ENCODE measurements around the gene B4GALT3.
A peak's percentile ranks its signal among the peaks of the same experiment; 100 is the strongest.

The B4GALT3 gene

GRCh38 chr1:161185732-161186311 lies 8.5 kb upstream of the B4GALT3 start:
- DNase-seq = no peak

- no peak for DNase-seq
Measured at GRCh38 chr1:161185282-161185682, 8.0 kb upstream of the B4GALT3 start.

DNA sequence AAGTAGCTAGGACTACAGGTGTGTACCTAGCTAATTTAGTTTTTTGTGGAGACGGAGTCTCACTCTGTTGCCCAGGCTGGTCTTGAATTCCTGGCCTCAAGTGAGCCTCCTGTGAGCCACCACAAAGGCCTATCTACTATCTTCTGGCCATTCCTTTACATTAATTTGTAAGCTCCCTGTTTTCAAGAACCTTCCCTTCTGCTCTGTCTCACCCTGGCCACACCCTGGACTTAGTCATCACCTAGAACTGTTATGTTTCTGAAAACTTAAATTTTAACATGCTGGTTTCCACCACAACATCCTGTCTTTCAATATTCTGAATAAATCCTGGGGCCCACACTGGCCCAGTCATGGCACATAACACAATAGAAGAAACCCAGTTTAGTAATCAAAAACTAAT lies 4.9 kb upstream of the B4GALT3 start:
- DNase-seq = no peak

GRCh38 chr1:161180639-161181038 lies 3.3 kb upstream of the B4GALT3 start:
- DNase-seq = no peak

- no peak for DNase-seq
Measured at GRCh38 chr1:161179698-161180097, 2.4 kb upstream of the B4GALT3 start.

GRCh38 chr1:161177936-161178244 lies 583 bp upstream of the B4GALT3 start:
- DNase-seq = no peak

GRCh38 chr1:161176468-161177111 lies 717 bp downstream of the B4GALT3 start:
- DNase-seq = peak; percentile 45

- no peak for DNase-seq
Measured at GRCh38 chr1:161175771-161176453, 1.4 kb downstream of the B4GALT3 start.

- DNase-seq = no peak
Measured at GRCh38 chr1:161174911-161175310, 2.4 kb downstream of the B4GALT3 start.

DNA sequence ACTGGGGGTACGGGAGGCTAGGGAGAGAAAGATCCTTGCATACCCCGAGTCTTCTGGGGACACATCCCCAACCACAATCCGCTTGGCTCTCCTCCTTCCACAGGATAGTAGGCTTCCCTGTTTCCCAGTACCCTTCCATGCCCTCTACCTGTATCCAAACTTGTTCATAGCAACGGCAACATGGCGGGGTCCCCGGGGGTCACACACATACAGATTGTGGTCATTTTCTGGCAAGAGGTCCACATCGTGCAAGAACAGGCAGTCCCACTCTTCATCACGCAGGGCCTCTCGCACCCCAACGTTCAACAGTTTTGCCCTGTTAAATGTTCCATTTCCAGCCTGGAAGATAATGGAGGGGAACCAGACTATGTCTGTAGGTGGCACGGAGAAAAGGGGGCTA lies 3.6 kb downstream of the B4GALT3 start:
- DNase-seq = no peak

GRCh38 chr1:161172776-161173376 lies 4.4 kb downstream of the B4GALT3 start:
- no peak for DNase-seq

- DNase-seq = no peak
Measured at GRCh38 chr1:161172349-161172748, 5.0 kb downstream of the B4GALT3 start.

- no peak for DNase-seq
Measured at GRCh38 chr1:161171696-161172095, 5.6 kb downstream of the B4GALT3 start.

GRCh38 chr1:161171191-161171590 lies 6.1 kb downstream of the B4GALT3 start:
- DNase-seq = no peak

DNA sequence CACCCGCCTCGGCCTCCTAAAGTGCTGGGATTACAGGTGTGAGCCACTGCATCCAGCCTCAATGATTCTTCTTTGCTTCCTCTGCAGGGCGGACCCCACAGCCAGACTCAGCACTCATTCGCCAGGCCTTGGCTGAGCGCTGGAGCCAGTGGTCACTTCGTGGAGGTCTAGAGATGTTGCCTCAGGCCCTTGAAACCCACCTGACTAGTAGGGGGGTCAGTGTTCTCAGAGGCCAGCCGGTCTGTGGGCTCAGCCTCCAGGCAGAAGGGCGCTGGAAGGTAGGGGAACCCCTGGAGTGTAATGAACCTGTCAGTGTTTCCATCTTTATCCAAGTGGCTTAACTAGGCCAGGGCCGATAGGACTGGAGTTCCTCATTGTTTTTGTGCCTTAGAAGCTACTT lies 8.4 kb downstream of the B4GALT3 start:
- no peak for DNase-seq

DNA sequence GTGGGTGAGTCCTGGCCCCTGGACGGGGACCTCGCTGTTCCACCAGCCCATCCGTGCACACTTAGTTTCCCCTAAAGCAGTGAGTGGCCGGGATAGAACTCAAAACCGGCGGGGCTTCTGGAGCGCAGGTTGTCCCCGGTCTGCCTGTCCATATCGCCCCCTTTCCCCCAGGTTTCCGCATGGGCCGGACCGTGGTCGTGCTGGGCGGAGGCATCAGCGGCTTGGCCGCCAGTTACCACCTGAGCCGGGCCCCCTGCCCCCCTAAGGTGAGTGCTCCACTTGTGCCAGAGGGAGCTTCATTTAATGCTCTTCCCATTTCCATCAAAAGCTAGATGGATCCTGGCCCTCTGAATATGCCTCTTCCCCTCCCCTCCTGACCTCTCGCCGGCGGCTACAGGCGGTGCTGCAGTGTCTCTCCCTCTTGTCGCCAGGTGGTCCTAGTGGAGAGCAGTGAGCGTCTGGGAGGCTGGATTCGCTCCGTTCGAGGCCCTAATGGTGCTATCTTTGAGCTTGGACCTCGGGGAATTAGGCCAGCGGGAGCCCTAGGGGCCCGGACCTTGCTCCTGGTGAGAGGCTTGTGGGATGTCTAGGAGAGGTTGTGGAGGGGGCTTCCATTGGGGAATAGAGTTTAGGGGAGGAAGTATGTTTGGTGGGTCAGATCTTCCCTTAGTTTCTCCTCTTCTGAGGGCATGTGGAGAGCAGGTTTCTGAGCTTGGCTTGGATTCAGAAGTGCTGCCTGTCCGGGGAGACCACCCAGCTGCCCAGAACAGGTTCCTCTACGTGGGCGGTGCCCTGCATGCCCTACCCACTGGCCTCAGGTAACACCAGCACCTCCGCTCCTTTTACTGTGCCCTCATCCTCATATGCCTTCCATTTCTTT lies 10.4 kb downstream of the B4GALT3 start:
- DNase-seq = peak; percentile 68

- DNase-seq = peak; percentile 99
Measured at GRCh38 chr1:161165742-161166668, 11.3 kb downstream of the B4GALT3 start, which contains the start of gene PPOX. Gene PPOX (plus strand): TSS chr1:161166426. CDS start chr1:161166848, 422 bp downstream.

GRCh38 chr1:161164901-161165610 lies 12.3 kb downstream of the B4GALT3 start:
- peak; percentile 51 for DNase-seq

DNA sequence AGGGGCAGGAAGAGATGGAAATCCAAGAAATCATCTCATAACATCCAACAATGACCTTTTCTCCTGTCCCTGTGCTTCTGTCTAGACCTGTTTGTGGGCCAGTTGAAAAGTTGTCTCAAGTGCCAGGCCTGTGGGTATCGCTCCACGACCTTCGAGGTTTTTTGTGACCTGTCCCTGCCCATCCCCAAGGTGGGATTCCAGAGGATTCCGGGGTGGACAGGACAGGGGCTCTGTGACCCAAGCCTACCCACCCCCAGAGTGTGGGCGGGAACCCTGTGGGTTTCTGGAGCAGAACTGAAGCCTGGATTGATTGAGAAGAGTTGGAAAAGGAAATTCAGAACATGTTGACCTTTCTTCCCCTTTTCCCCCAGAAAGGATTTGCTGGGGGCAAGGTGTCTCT lies 13.5 kb downstream of the B4GALT3 start:
- no peak for DNase-seq

- DNase-seq = no peak
Measured at GRCh38 chr1:161162806-161163205, 14.5 kb downstream of the B4GALT3 start.

DNA sequence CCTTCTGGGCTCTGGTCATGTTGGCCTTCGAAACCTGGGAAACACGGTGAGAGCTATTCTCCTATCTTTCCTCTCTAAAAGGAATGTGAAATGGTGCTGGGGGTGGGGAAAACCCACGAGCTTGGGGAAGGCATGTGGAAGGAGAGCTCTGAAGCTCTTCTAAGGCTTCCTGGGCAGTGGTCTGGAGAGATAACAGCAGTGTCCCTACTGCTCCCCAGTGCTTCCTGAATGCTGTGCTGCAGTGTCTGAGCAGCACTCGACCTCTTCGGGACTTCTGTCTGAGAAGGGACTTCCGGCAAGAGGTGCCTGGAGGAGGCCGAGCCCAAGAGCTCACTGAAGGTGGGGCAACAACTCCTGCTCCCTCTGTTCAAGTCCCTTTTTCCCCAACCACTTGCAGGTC lies 15.3 kb downstream of the B4GALT3 start:
- DNase-seq = no peak

Data from DMS53 (cell line).